Lower leg skin (tissue), 3 donors: ENCODE results near the gene TMEM123.
"Not testable (repeated sequence)": the region's sequence is repeated elsewhere in the genome, so short reads cannot be mapped to it uniquely, and the experiment has no call there.

Experiments used
- POLR2A ChIP-seq, 2 donors: fragments of 450-650 bp; IDR thresholded peaks; one replicate each; pipeline ENCODE4 v1.6.1; 2016 to 2017; ENCODE audit warnings: antibody characterized with exemption in 2 of 2, mild to moderate bottlenecking in 1 of 2, moderate library complexity in 1 of 2
- TF ChIP-seq, protein P1 (sequence below), 3 donors: fragments of 450-650 bp; IDR thresholded peaks; one replicate each; pipeline ENCODE4 v1.5.1; 2016; ENCODE audit warnings: antibody characterized with exemption in 3 of 3, mild to moderate bottlenecking in 3 of 3, moderate library complexity in 2 of 3

- TF ChIP-seq, protein P1, sequence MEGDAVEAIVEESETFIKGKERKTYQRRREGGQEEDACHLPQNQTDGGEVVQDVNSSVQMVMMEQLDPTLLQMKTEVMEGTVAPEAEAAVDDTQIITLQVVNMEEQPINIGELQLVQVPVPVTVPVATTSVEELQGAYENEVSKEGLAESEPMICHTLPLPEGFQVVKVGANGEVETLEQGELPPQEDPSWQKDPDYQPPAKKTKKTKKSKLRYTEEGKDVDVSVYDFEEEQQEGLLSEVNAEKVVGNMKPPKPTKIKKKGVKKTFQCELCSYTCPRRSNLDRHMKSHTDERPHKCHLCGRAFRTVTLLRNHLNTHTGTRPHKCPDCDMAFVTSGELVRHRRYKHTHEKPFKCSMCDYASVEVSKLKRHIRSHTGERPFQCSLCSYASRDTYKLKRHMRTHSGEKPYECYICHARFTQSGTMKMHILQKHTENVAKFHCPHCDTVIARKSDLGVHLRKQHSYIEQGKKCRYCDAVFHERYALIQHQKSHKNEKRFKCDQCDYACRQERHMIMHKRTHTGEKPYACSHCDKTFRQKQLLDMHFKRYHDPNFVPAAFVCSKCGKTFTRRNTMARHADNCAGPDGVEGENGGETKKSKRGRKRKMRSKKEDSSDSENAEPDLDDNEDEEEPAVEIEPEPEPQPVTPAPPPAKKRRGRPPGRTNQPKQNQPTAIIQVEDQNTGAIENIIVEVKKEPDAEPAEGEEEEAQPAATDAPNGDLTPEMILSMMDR (IDR thresholded peaks at IDR 0.05) = not testable (repeated sequence)
- TF ChIP-seq POLR2A (IDR thresholded peaks at IDR 0.05) = not testable (repeated sequence)
Measured at GRCh38 chr11:102433571-102433970, 19.0 kb downstream of the TMEM123 start.
